RWPE1 (cell line): ENCODE measurements around the gene ARHGEF28.

ENCODE experiments used
- CTCF ChIA-PET: fragments of 350-600 bp; sonication (Branson Sonifier 250); formaldehyde crosslinking; extraction: SDS; loops from one replicate; lab custom pipeline; 2021; lab: Yijun Ruan, JAX
- POLR2A ChIA-PET: fragments of 400-600 bp; formaldehyde crosslinking; extraction: SDS; loops from one replicate; lab custom pipeline; 2020; ENCODE audit warnings: antibody characterized with exemption; ENCODE audit not compliant: low non-redundant PET; lab: Yijun Ruan, JAX
- DNase-seq: peaks from one replicate; pipeline ENCODE4 v3.0.0; 2012; ENCODE audit warnings: low spot score
- H3K27ac ChIP-seq: fragments of 450-650 bp; 2 replicates; pipeline ENCODE4 v1.5.1; 2017
- CTCF ChIP-seq: fragments of 450-650 bp; conservative IDR thresholded peaks from 2 replicates; pipeline ENCODE4 v1.5.1; 2017; ENCODE audit warnings: low read depth, mild to moderate bottlenecking

ARHGEF28 gene

GRCh38 chr5:73887688-73888087, 261.7 kb downstream of the ARHGEF28 start:
- H3K27ac ChIP-seq = no peak overlapping the region
- no peak for TF ChIP-seq CTCF
- ChIA-PET POLR2A (interaction anchor here (0.6 kb wide), 1 partner anchor 486 kb away, joined by 3 read pairs; no protein-coding TSS in a partner anchor), CTCF (interaction anchor here (0.6 to 1.6 kb wide), 2 partner anchors 140 to 296 kb away, joined by 3 to 4 read pairs; no protein-coding TSS in a partner anchor)
- DNase-seq = no peak

DNA sequence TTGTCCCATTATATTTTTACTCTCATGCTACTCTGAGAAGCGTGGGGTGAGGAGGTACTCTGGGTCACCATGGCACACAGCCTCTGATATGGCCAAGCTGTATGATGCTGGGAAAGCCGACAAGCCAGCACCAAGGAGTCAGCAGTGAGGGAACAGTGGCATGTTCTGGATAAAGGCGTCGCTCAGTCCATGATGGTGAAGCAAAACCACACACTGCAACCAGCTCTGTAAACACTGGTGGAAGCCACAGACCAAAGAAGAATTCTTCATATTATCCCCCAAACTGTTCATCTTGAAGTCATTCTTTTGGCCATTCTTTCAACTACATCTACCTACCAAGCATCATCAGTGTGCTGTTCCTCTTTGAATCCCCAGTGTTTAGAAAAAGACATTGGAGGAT, 264.6 kb downstream of the ARHGEF28 start:
- CTCF ChIA-PET = no interaction called here

DNA sequence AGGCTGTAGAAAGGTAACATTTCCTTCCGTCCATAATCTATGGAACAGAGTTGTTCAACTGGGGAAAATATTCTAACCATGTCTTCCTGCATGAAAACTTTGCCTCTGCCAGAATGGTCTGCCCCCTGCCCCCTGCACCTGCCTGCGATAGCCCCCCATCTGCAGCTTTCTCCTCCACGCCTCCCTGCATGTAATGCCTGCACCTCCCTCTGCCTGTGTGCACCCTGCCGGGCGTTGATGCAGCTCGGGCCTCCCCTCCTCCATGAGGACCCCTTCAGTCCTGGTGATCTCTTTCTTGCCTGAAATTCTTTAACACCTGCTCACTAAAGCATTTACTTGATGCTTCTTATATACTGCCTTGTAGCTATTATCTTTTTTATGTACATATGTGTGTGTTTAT, 266.2 kb downstream of the ARHGEF28 start:
- no peak for DNase-seq
- no peak overlapping the region for H3K27ac ChIP-seq
- no peak for TF ChIP-seq CTCF
- CTCF ChIA-PET = no interaction called here
- POLR2A ChIA-PET = no interaction called here

More for the DNA sequence above, 264.6 kb downstream of the ARHGEF28 start:
- POLR2A ChIA-PET = no interaction called here
- DNase-seq = no peak
- TF ChIP-seq CTCF = no peak
- no peak overlapping the region for H3K27ac ChIP-seq

DNA sequence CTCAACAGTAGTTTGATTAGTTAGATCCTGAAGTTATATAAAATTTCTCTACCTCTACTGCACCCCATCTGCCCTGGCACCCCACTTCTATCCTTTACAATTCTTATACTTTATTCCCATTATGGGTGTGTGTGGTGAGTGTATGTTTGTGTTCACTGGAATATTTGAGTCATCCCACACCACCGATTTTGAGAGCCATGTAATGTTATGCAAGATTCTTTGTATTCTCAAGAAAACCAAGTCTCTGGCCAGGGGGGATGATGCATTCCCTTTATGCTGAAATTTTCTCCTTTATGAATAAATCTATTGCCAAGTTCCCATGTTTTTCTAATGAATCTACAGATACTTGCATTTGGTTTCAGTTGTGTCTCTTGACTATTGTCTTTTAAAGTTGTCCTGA, 266.8 kb downstream of the ARHGEF28 start:
- no peak for DNase-seq
- no peak overlapping the region for H3K27ac ChIP-seq
- ChIA-PET POLR2A (no interaction called here), CTCF (no interaction called here)
- no peak for TF ChIP-seq CTCF

- no peak for DNase-seq
- H3K27ac ChIP-seq = no peak overlapping the region
- no peak for TF ChIP-seq CTCF
- POLR2A ChIA-PET = no interaction called here
- CTCF ChIA-PET = no interaction called here
Measured at GRCh38 chr5:73893813-73894212, 267.8 kb downstream of the ARHGEF28 start.

- TF ChIP-seq CTCF = no peak
- H3K27ac ChIP-seq = no peak overlapping the region
- POLR2A ChIA-PET = no interaction called here
- CTCF ChIA-PET = no interaction called here
- no peak for DNase-seq
Measured at GRCh38 chr5:73894860-73895259, 268.9 kb downstream of the ARHGEF28 start.
